HL-60 (cell line): Measurements from ENCODE around the gene ANKRD53.

Experiments used
- POLR2AphosphoS5 ChIP-seq: IDR thresholded peaks from 2 replicates; pipeline ENCODE4 v1.6.1; 2012; ENCODE audit warnings: low read depth
- TF ChIP-seq, protein P1 (sequence below): IDR thresholded peaks from one replicate; pipeline ENCODE4 v1.5.1; 2011; ENCODE audit warnings: low read length, control low read depth, inconsistent platforms; ENCODE audit not compliant: insufficient read depth
- TF ChIP-seq, protein P2 (sequence below): IDR thresholded peaks from 2 replicates; pipeline ENCODE4 v1.6.1; 2012; ENCODE audit warnings: low read depth; ENCODE audit not compliant: insufficient replicate concordance

DNA sequence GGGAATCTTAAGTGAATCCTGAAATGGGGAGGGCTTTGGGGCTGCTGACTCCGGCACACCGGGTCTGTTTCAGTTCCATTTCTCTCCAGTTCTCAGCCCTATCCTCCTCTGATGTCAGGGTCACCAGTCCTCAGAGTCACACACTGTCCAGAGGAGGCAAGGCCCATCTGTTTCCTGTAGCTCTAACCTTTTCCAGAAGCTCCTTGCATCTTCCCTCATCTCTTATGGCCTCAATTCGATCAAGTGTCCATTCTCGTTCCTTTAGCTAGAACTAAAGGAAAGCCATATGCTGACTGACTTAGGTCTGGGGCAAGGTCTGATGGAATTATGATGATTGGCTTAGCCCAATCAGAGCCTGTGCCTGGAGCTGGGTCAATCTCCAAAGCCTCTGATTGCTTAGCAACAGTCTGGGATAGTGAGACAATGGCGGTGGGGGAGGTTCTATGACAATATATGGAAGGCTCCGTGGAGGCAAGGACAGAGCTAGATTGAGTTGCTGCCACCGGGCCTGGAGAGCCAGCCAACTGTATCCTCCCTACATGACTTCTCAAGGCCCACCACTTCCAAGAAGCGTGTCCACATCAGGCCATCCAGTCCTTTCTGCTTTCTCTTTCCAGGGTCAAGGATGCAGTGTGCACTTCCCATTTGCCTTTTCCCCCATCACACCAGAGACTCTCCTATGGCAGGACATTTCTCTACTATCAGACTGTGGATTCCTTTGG is 5.2 kb downstream of the ANKRD53 start:
- TF ChIP-seq, protein P1, sequence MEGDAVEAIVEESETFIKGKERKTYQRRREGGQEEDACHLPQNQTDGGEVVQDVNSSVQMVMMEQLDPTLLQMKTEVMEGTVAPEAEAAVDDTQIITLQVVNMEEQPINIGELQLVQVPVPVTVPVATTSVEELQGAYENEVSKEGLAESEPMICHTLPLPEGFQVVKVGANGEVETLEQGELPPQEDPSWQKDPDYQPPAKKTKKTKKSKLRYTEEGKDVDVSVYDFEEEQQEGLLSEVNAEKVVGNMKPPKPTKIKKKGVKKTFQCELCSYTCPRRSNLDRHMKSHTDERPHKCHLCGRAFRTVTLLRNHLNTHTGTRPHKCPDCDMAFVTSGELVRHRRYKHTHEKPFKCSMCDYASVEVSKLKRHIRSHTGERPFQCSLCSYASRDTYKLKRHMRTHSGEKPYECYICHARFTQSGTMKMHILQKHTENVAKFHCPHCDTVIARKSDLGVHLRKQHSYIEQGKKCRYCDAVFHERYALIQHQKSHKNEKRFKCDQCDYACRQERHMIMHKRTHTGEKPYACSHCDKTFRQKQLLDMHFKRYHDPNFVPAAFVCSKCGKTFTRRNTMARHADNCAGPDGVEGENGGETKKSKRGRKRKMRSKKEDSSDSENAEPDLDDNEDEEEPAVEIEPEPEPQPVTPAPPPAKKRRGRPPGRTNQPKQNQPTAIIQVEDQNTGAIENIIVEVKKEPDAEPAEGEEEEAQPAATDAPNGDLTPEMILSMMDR = no peak
- no peak for TF ChIP-seq POLR2AphosphoS5
- TF ChIP-seq, protein P2, sequence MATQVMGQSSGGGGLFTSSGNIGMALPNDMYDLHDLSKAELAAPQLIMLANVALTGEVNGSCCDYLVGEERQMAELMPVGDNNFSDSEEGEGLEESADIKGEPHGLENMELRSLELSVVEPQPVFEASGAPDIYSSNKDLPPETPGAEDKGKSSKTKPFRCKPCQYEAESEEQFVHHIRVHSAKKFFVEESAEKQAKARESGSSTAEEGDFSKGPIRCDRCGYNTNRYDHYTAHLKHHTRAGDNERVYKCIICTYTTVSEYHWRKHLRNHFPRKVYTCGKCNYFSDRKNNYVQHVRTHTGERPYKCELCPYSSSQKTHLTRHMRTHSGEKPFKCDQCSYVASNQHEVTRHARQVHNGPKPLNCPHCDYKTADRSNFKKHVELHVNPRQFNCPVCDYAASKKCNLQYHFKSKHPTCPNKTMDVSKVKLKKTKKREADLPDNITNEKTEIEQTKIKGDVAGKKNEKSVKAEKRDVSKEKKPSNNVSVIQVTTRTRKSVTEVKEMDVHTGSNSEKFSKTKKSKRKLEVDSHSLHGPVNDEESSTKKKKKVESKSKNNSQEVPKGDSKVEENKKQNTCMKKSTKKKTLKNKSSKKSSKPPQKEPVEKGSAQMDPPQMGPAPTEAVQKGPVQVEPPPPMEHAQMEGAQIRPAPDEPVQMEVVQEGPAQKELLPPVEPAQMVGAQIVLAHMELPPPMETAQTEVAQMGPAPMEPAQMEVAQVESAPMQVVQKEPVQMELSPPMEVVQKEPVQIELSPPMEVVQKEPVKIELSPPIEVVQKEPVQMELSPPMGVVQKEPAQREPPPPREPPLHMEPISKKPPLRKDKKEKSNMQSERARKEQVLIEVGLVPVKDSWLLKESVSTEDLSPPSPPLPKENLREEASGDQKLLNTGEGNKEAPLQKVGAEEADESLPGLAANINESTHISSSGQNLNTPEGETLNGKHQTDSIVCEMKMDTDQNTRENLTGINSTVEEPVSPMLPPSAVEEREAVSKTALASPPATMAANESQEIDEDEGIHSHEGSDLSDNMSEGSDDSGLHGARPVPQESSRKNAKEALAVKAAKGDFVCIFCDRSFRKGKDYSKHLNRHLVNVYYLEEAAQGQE = no peak
